Upper lobe of left lung (tissue), 6 donors: Measurements from ENCODE around the gene FAM13A. TPM values are rescaled to one million over a fixed set of nuclear protein-coding genes. Genes with fewer than 3 reads are reported as not detected.
A peak's percentile ranks its signal among the peaks of the same experiment; 100 is the strongest.

Experiments used
- ATAC-seq, 2 donors: fragments of 200-7000 bp; cut with Tn5 transposase; one replicate each; pipeline ENCODE4 v1.9.1; 2022; ENCODE audit warnings: mild to moderate bottlenecking in 2 of 2, moderate library complexity in 2 of 2; ENCODE audit not compliant: low FRiP score in 2 of 2
- DNase-seq, 2 donors: peaks; one replicate each; pipeline ENCODE4 v3.0.0-alpha.2; 2019 to 2020
- H3K27ac ChIP-seq, 4 donors: fragments of 200-600 bp; sonication (generic); one replicate each; pipeline ENCODE4 v1.5.1; 2016 to 2019
- H3K27me3 ChIP-seq, 4 donors: fragments of 200-600 bp; sonication (generic); one replicate each; pipeline ENCODE4 v1.5.1; 2017 to 2019
- H3K36me3 ChIP-seq, 4 donors: fragments of 200-600 bp; sonication (generic); one replicate each; pipeline ENCODE4 v1.5.1; 2016 to 2019
- H3K4me1 ChIP-seq, 4 donors: fragments of 200-600 bp; sonication (generic); one replicate each; pipeline ENCODE4 v1.5.1; 2018 to 2019
- H3K4me3 ChIP-seq, 4 donors: fragments of 200-600 bp; sonication (generic); one replicate each; pipeline ENCODE4 v1.5.1; 2017 to 2019; ENCODE audit warnings: mild to moderate bottlenecking in 2 of 4, moderate library complexity in 1 of 4
- H3K9me3 ChIP-seq, 4 donors: fragments of 200-600 bp; sonication (generic); one replicate each; pipeline ENCODE4 v1.5.1; 2018 to 2019
- CTCF ChIP-seq, 6 experiments: fragments of 450-650 bp in 4 of 6; fragments of 200-600 bp in 2 of 6; sonication (generic) in 2 of 6; IDR thresholded peaks; one replicate each; pipeline ENCODE4 v1.5.1; 2016 to 2019; ENCODE audit warnings: antibody characterized with exemption in 6 of 6
- EP300 ChIP-seq, 4 donors: sonication (generic); formaldehyde crosslinking; IDR thresholded peaks; one replicate each; pipeline ENCODE4 v1.5.1; 2017; ENCODE audit warnings: antibody characterized with exemption in 4 of 4, control low read depth in 2 of 4
- POLR2A ChIP-seq, 4 donors: fragments of 450-650 bp; IDR thresholded peaks; one replicate each; pipeline ENCODE4 v1.5.1; 2016 to 2017; ENCODE audit warnings: antibody characterized with exemption in 4 of 4, mild to moderate bottlenecking in 2 of 4
- POLR2AphosphoS5 ChIP-seq, 2 donors: sonication (generic); formaldehyde crosslinking; IDR thresholded peaks; one replicate each; pipeline ENCODE4 v1.5.1; 2017; ENCODE audit warnings: antibody characterized with exemption in 2 of 2
- WGBS, 2 donors: methylation state at CpG; one replicate each; pipeline ENCODE4 v1.1.5; 2017 to 2018; 5-methylcytosine and 5-hydroxymethylcytosine counted together
- total RNA-seq, 6 donors: library from RNA; depleted of rRNA in 4 of 6; stranded (reverse); fragments of >200 nt in 4 of 6; gene quantifications; one replicate each; pipeline versions ENCODE4 v1.1.0 to v1.2.1, GENCODE V29; 2016 to 2021
- donor health status: DM: no; HTN: no; CAD: no; lungs with moderate emphysema.
- donor health status: DM: no; HTN: yes; CAD: no; lungs with severe emphysema.

FAM13A gene
- total RNA-seq, 6 donors from 2014 or later, result 15.8 to 173 (median 34.1) TPM

DNA sequence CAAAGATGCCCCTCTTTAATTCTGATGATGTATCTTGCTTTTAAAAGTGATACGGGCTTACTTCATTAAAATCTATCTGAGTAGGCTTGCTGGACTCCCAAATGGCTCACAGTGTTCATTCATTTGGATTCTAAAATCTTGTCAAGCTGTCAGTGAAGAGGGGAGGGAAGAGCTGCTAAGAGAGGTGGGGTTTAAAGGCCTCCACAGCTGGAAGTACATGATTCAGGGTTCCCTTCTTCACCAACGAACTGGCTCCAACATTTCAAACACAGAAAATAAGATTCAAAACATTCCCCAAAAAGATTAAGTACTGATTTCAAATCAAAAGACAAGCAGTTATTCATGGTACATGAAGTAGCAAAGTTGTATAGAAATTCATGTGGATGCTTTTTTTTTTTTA is 226.4 kb downstream of the FAM13A start:
- H3K4me1 ChIP-seq, result peaks cover 0 to 7% (median 1%) of the 10 kb centered on the region in 4 donors
- no peaks in the 10 kb centered on the region for H3K36me3 ChIP-seq
- no peaks in the 10 kb centered on the region for H3K27me3 ChIP-seq
- H3K9me3 ChIP-seq, result no peaks in the 10 kb centered on the region
- TF ChIP-seq CTCF (IDR thresholded peaks at IDR 0.05), result no peak
- no peak for TF ChIP-seq EP300 (IDR thresholded peaks at IDR 0.05)
- no peak for TF ChIP-seq POLR2A (IDR thresholded peaks at IDR 0.05)
- TF ChIP-seq POLR2AphosphoS5 (IDR thresholded peaks at IDR 0.05), result no peak
- 74 to 81% methylated on average over 2 of the region's 2 CpGs for WGBS, 2 donors
- no peak overlapping the region for H3K27ac ChIP-seq
- no peak for ATAC-seq
- no peak overlapping the region for H3K4me3 ChIP-seq
- no peak for DNase-seq

DNA sequence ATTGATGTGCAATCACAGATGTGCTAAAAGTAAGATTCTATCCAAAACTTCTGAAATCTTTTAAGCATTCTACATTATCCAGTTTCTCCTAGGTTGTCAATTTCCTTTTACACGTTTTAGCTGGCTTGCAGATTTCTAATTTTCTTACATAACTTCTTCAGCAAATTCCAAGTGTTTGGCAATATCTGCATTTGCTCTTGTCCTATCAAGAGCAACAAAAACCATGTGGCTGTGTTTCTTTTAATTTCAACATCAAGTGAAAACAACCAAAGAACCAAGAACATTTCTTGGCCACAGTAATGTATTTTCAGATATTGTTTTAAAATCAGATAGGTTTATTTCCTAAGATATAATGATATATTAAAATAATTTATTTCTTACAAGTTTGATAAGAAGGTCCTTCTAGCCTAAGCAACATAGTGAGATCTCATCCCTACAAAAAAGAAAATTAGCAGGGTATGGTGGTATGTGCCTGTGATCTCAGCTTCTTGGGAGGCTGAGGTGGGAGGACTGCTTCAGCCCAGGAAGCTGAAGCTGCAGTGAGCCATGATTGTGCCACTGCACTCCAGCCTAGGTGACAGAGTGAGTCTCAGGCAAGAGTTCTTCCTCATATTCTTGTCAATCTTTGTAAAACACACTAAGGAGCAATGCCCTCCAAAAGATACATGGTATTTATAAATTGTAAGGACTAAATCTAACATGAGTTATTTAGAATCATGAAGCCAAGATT is 228.0 kb downstream of the FAM13A start:
- 0 to 13% methylated on average over 1 of the region's 1 CpG for WGBS, 2 donors
- ATAC-seq, result peak in 1 of 2 donors; percentile 29

DNA sequence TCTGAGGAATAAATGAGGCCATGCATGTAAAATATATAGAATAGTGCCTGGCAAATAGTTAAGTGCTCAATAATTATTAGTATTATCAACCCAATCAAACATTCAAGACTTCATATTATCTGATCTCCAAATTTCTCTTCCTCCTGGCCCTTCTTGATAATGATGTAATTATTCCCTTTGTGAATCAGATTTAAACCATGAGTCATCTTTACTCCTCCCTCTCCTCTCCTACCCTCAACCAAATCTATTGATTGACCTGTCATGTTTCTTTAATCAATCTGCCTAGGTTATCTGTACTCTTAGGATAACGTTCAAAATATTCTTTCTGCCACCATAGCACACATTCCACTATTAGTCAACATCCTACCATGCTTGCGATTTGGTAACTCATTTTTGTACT is 229.5 kb downstream of the FAM13A start:
- ATAC-seq (no peak), DNase-seq (no peak)
- Histone ChIP-seq H3K9me3 (no peaks in the 10 kb centered on the region), H3K4me3 (no peak overlapping the region), H3K27me3 (no peaks in the 10 kb centered on the region), H3K4me1 (peaks cover 3 to 10% (median 5%) of the 10 kb centered on the region in 4 donors), H3K27ac (no peak overlapping the region), H3K36me3 (no peaks in the 10 kb centered on the region)
- whole genome bisulfite sequencing, 2 donors, result 80 to 87% methylated on average over 2 of the region's 2 CpGs
- TF ChIP-seq EP300 (IDR thresholded peaks at IDR 0.05) (no peak), POLR2AphosphoS5 (IDR thresholded peaks at IDR 0.05) (no peak), CTCF (IDR thresholded peaks at IDR 0.05) (no peak), POLR2A (IDR thresholded peaks at IDR 0.05) (no peak)

More for the DNA sequence above, 228.0 kb downstream of the FAM13A start:
- Histone ChIP-seq H3K9me3 (no peaks in the 10 kb centered on the region), H3K4me1 (peaks cover 0 to 9% (median 2%) of the 10 kb centered on the region in 4 donors), H3K27me3 (no peaks in the 10 kb centered on the region), H3K36me3 (no peaks in the 10 kb centered on the region), H3K27ac (no peak overlapping the region), H3K4me3 (no peak overlapping the region)
- TF ChIP-seq POLR2AphosphoS5 (IDR thresholded peaks at IDR 0.05), result no peak
- no peak for TF ChIP-seq EP300 (IDR thresholded peaks at IDR 0.05)
- no peak for DNase-seq

DNA sequence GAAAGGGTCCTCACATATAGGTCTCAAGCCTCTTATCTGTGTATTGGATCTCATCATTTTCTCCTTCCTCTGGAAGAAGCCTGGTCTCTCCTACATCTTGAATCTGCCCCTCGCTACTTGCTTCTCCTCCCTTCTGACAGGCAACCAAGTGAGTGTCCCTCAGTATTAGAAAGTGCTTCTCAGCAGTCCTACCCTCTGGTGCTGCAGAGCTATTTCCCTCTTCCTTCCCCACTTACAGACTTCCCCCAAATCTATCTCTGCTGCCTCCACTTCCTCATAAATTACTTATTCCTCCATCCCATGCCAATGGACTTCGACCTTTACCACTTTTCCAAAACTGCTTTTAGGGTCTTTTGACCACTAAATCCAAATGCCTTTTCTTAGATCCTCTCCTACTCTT is 230.2 kb downstream of the FAM13A start:
- ATAC-seq (no peak), DNase-seq (no peak)
- TF ChIP-seq CTCF (IDR thresholded peaks at IDR 0.05), result no peak
- no peak for TF ChIP-seq POLR2AphosphoS5 (IDR thresholded peaks at IDR 0.05)
- H3K4me1 ChIP-seq, result peaks cover 3 to 13% (median 7%) of the 10 kb centered on the region in 4 donors
- no peak overlapping the region for H3K27ac ChIP-seq
- no peaks in the 10 kb centered on the region for H3K27me3 ChIP-seq
- WGBS, 2 donors, result 76% methylated on average over 2 of the region's 2 CpGs
- no peaks in the 10 kb centered on the region for H3K9me3 ChIP-seq
- no peaks in the 10 kb centered on the region for H3K36me3 ChIP-seq
- no peak overlapping the region for H3K4me3 ChIP-seq

GRCh38 chr4:88825931-88826330 is 231.1 kb downstream of the FAM13A start:
- no peaks in the 10 kb centered on the region for H3K9me3 ChIP-seq
- ATAC-seq, result no peak
- TF ChIP-seq EP300 (IDR thresholded peaks at IDR 0.05), result no peak
- no peak for TF ChIP-seq POLR2AphosphoS5 (IDR thresholded peaks at IDR 0.05)
- no peak for TF ChIP-seq POLR2A (IDR thresholded peaks at IDR 0.05)
- TF ChIP-seq CTCF (IDR thresholded peaks at IDR 0.05), result no peak

More at GRCh38 chr4:88825931-88826330, 231.1 kb downstream of the FAM13A start:
- H3K27ac ChIP-seq, result no peak overlapping the region
- 78 to 91% methylated on average over 2 of the region's 2 CpGs for WGBS, 2 donors
- DNase-seq, result no peak
- H3K4me3 ChIP-seq, result no peak overlapping the region
- no peaks in the 10 kb centered on the region for H3K27me3 ChIP-seq
- H3K36me3 ChIP-seq, result no peaks in the 10 kb centered on the region
- peaks cover 4 to 21% (median 8%) of the 10 kb centered on the region in 4 donors for H3K4me1 ChIP-seq
